Urinary bladder (tissue), 4 donors: ENCODE data around the gene CHRM1. TPM values are rescaled to one million over a fixed set of nuclear protein-coding genes. Genes with fewer than 3 reads are reported as not detected.
"Not testable (repeated sequence)": the region's sequence is repeated elsewhere in the genome, so short reads cannot be mapped to it uniquely, and the experiment has no call there.

Experiments
- DNase-seq: peaks from one replicate; pipeline ENCODE4 v3.0.0-alpha.2; 2015; ENCODE audit errors: extremely low spot score
- H3K27ac ChIP-seq: one replicate; pipeline ENCODE4 v1.5.1; 2013; ENCODE audit warnings: low read depth, mild to moderate bottlenecking, moderate library complexity
- H3K36me3 ChIP-seq: one replicate; pipeline ENCODE4 v1.6.1; 2013; ENCODE audit warnings: mild to moderate bottlenecking, moderate library complexity; ENCODE audit not compliant: insufficient read depth
- H3K4me1 ChIP-seq: one replicate; pipeline ENCODE4 v1.6.1; 2013; ENCODE audit warnings: mild to moderate bottlenecking, moderate library complexity; ENCODE audit not compliant: insufficient read depth
- H3K4me3 ChIP-seq: one replicate; pipeline ENCODE4 v1.5.1; 2013; ENCODE audit warnings: low read depth, low read length
- WGBS: extraction: QIAGEN DNeasy Blood & Tissue Kit; methylation state at CpG from one replicate; pipeline ENCODE4 v1.1.7; 2013; 5-methylcytosine and 5-hydroxymethylcytosine counted together
- polyA plus RNA-seq: library from polyadenylated mRNA; stranded (reverse); fragments of 200-250 nt; gene quantifications from one replicate; pipeline ENCODE4 v1.2.3, GENCODE V29; 2013
- small RNA-seq: library from RNA; depleted of rRNA; stranded (forward); fragments of <200 nt; gene quantifications from one replicate; pipeline ENCODE3, GENCODE V24; 2014
- total RNA-seq: library from RNA; depleted of rRNA; stranded (reverse); fragments of >200 nt; gene quantifications from one replicate; pipeline ENCODE4 v1.2.3, GENCODE V29; 2014
- donor health status: healthy with polysubstance abuse.
- donor health status: healthy.

CHRM1 gene
- total and polyA plus RNA-seq, 2 donors, result 0.46 to 0.53 TPM

DNA sequence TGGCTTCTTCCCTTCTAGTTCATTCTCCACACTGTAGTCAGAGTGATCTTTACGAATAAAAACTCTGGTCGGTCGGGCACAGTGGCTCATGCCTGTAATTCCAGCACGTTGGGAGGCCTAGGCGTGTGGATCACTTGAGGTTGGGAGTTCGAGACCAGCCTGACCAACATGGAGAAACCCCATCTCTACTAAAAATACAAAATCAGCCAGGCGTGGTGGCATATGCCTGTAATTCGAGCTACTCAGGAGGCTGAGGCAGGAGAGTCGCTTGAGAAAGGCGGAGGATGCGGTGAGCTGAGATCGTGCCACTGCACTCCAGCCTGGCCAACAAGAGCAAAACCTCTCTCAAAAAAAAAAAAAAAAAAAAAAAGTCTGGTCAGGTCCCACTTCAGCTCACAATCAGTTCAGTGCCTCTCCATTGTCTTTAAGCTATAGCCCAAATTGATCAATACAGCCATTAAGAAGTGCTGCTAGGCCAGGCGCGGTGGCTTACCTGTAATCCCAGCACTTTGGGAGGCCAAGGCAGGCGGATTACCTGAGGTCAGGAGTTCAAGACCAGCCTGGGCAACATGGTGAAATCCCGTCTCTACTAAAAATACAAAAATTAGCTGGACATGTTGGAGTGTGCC lies 59.5 kb downstream of the CHRM1 start:
- H3K36me3 ChIP-seq, H3K4me1 ChIP-seq, H3K27ac ChIP-seq, DNase-seq, H3K4me3 ChIP-seq: not testable (repeated sequence)
- 88% methylated on average over 16 of the region's 16 CpGs for WGBS

DNA sequence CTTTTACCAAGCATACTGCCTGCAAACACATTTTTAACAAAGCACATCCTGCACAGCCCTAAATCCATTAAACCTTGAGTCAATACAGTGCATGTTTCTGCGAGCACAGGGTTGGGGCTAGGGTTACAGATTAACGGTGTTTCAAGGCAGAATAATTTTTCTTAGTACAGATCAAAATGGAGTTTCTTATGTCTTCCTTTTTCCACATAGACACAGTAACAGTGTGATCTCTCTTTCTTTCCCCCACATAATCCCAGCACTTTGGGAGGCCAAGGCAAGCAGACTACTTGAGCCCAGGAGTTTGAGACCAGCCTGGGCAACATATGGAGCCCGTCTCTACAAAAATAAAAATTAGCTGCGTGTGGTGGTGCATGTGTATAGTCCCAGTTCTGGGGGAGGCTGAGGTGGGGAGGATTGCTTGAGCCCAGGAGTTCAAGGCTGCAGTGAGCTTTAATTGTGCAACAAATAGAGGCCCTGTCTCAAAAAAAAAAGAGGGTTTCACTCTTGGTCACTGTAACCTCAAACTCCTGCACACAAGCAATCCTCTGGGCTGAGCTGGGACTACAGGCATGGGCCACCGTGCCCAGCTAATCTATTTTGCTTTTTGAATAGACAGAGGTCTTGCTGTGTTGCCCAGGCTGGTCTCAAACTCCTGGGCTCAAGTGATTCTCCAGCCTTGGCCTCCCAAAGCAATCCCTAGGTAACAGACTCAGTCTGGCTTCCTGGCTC lies 60.2 kb downstream of the CHRM1 start:
- H3K36me3 ChIP-seq, result no peaks in the 10 kb centered on the region
- no peak overlapping the region for H3K27ac ChIP-seq
- WGBS, result 49% methylated on average over 5 of the region's 5 CpGs
- no peak overlapping the region for H3K4me3 ChIP-seq
- H3K4me1 ChIP-seq, result no peaks in the 10 kb centered on the region
- no peak for DNase-seq

DNA sequence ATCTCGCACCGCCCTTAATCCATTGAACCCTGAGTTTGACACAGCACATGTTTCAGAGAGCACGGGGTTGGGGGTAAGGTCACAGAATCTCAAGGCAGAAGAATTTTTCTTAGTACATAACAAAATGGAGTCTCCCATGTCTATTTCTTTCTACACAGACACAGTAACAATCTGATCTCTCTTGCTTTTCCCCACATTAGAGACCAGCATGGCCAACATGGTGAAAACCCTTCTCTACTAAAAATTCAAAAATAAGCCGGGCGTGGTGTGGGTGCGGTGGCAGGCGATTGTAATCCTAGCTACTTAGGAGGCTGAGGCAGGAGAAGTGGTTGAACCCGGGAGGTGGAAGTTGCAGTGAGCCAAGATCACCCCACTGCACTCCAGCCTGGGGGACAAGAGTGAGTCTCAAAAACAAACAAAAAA lies 61.9 kb downstream of the CHRM1 start:
- WGBS, result 86% methylated on average over 8 of the region's 8 CpGs
- H3K36me3 ChIP-seq, DNase-seq, H3K4me3 ChIP-seq, H3K27ac ChIP-seq, H3K4me1 ChIP-seq: not testable (repeated sequence)

Small RNAs within 50 kb of the gene (small RNA-seq; reads per million reads assigned to genes)
- gene RN7SL259P, result not detected

Other genes starting within 250 kb of the CHRM1 start
- gene UQCC3, start 249.7 kb downstream of the CHRM1 start, total RNA-seq, result 3.4 TPM
- 13.3 TPM for gene UQCC3, start 249.7 kb downstream of the CHRM1 start, polyA plus RNA-seq
- gene LBHD1, start 249.1 kb downstream of the CHRM1 start, total RNA-seq, result 3.1 TPM
- 2.8 TPM for gene LBHD1, start 249.1 kb downstream of the CHRM1 start, polyA plus RNA-seq
- 34.5 TPM for gene UBXN1, start 242.3 kb downstream of the CHRM1 start, total RNA-seq
- gene UBXN1, start 242.3 kb downstream of the CHRM1 start, polyA plus RNA-seq, result 206 TPM
- gene LRRN4CL, start 231.8 kb downstream of the CHRM1 start, total RNA-seq, result 10.9 TPM
- 16.7 TPM for gene LRRN4CL, start 231.8 kb downstream of the CHRM1 start, polyA plus RNA-seq
- gene BSCL2, start 213.9 kb downstream of the CHRM1 start, total RNA-seq, result 25.6 TPM
- 52.6 TPM for gene BSCL2, start 213.9 kb downstream of the CHRM1 start, polyA plus RNA-seq
- gene GNG3, start 213.7 kb downstream of the CHRM1 start, total RNA-seq, result 0.37 TPM
- 0.96 TPM for gene GNG3, start 213.7 kb downstream of the CHRM1 start, polyA plus RNA-seq
- gene HNRNPUL2, start 193.9 kb downstream of the CHRM1 start, total RNA-seq, result 25.9 TPM
- gene HNRNPUL2, start 193.9 kb downstream of the CHRM1 start, polyA plus RNA-seq, result 50.4 TPM
- gene TTC9C, start 192.9 kb downstream of the CHRM1 start, total RNA-seq, result 35.6 TPM
- gene TTC9C, start 192.9 kb downstream of the CHRM1 start, polyA plus RNA-seq, result 27.3 TPM
- 10.5 TPM for gene ZBTB3, start 167.2 kb downstream of the CHRM1 start, total RNA-seq
- 3.2 TPM for gene ZBTB3, start 167.2 kb downstream of the CHRM1 start, polyA plus RNA-seq
- gene POLR2G, start 159.8 kb downstream of the CHRM1 start, total RNA-seq, result 46.4 TPM
- gene POLR2G, start 159.8 kb downstream of the CHRM1 start, polyA plus RNA-seq, result 107 TPM
- gene TAF6L, start 150.0 kb downstream of the CHRM1 start, total RNA-seq, result 8.5 TPM
- 21.9 TPM for gene TAF6L, start 150.0 kb downstream of the CHRM1 start, polyA plus RNA-seq
- gene TMEM179B, start 134.0 kb downstream of the CHRM1 start, total RNA-seq, result 26.2 TPM
- gene TMEM179B, start 134.0 kb downstream of the CHRM1 start, polyA plus RNA-seq, result 64.1 TPM
- 16.7 TPM for gene TMEM223, start 129.4 kb downstream of the CHRM1 start, total RNA-seq
- gene TMEM223, start 129.4 kb downstream of the CHRM1 start, polyA plus RNA-seq, result 21.3 TPM
- gene NXF1, start 115.9 kb downstream of the CHRM1 start, total RNA-seq, result 32.4 TPM
- gene NXF1, start 115.9 kb downstream of the CHRM1 start, polyA plus RNA-seq, result 103 TPM
- 30.0 TPM for gene STX5, start 89.3 kb downstream of the CHRM1 start, total RNA-seq
- gene STX5, start 89.3 kb downstream of the CHRM1 start, polyA plus RNA-seq, result 32.0 TPM
- gene TEX54, start 88.5 kb downstream of the CHRM1 start, total RNA-seq, result not detected
- gene TEX54, start 88.5 kb downstream of the CHRM1 start, polyA plus RNA-seq, result not detected
- 31.1 TPM for gene WDR74, start 81.8 kb downstream of the CHRM1 start, total RNA-seq
- gene WDR74, start 81.8 kb downstream of the CHRM1 start, polyA plus RNA-seq, result 47.1 TPM
- 45.0 TPM for gene SLC3A2, start 40.5 kb downstream of the CHRM1 start, total RNA-seq
- gene SLC3A2, start 40.5 kb downstream of the CHRM1 start, polyA plus RNA-seq, result 126 TPM
- gene SLC22A6, start 63.6 kb upstream of the CHRM1 start, total RNA-seq, result not detected
- gene SLC22A6, start 63.6 kb upstream of the CHRM1 start, polyA plus RNA-seq, result not detected
- not detected for gene SLC22A8, start 94.5 kb upstream of the CHRM1 start, total RNA-seq
- not detected for gene SLC22A8, start 94.5 kb upstream of the CHRM1 start, polyA plus RNA-seq
- gene SLC22A24, start 222.9 kb upstream of the CHRM1 start, total RNA-seq, result not detected
- not detected for gene SLC22A24, start 222.9 kb upstream of the CHRM1 start, polyA plus RNA-seq